Ramos (cell line): ENCODE measurements around the gene PRKAR1B.

ENCODE experiments used
- in situ Hi-C: fragments of 300-500 bp; cut with MboI; formaldehyde crosslinking; loops from one replicate; pipeline ENCODE4 v1.14.3; 2022; ENCODE audit warnings: low sequenced_read_pairs; ENCODE audit not compliant: unreplicated experiment

Gene PRKAR1B

DNA sequence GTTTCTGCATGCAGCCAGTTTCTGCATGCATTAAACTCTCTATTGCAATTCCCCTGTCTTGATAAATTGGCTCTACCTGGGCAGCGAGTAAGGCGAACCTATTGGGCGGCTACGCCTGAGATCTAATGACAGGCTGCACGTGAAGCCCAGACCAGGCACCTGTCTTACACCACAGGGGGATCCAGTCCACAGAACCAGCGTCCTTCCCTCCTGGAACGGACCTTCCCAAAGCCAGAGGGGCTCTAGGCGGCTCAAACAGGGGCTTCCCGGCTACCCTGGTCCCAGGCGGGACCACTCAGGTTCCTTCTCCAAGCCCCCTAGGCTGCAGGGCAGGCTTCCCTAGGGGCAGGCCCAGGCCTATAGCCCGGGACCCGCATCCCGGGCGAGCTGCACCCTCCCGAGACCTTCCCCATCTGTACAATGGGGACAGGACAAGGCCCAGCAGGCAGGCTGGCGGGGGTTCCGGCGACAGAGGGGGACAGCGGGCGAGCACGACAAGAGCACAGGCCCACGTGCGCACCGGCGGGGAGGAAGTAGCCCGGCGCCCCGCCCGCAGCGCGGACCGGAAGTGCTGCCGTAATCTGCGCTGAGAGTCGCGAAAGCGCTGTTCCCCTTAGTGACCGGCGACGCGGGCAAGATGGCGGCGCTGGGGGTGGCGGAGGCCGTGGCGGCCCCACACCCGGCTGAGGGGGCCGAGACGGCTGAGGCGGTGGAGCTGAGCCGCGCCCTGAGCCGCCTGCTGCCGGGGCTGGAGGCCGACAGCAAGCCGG, 812 bp downstream of the PRKAR1B start, which contains the start of gene DNAAF5:
Gene DNAAF5, plus strand, starts transcription at position 616 of the 770 bp plus-strand sequence. Its CDS starts 22 bp downstream, at position 638.
- in situ Hi-C loops: no loop called here

DNA sequence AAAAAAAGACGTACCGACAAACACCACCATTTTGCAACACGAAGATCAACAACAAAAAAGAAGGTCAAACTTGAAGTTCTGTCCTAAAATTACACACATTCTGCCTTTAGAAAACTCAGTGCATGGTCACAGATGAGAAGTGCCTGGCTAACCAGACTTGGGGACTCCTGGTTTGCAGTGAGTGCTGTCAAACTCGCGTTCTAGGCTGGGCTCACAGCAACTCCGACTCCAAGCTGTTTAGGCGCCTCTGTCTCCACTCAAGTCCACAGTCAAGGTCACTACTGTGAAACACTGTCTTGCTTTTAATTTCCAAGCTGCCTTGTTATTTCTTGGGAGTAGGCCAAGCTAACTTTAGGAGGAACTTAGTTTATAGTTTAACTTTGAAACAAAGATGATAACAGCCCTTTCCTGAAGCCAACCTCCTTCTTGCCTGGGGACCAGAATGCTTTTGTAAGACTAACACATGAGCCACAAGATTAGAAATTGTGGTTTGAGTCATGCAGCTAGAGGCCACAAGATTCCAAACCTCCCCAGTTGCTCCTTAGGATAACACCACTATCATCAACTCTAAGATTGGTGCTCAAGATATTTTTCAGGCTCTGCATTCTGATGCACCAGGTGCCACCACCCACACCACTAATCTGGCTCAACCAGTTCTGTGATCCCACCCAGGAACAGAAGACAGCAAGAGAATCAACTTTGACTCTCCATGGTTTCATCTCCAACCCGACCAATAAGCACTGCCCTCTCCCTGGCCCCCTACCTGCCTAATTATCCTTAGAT, 1.7 kb downstream of the PRKAR1B start:
- in situ Hi-C loops: no loop called here

- in situ Hi-C loops: no loop called here
Measured at GRCh38 chr7:724298-724697, 2.8 kb downstream of the PRKAR1B start.

- in situ Hi-C loops: no loop called here
Measured at GRCh38 chr7:723541-723940, 3.5 kb downstream of the PRKAR1B start.

DNA sequence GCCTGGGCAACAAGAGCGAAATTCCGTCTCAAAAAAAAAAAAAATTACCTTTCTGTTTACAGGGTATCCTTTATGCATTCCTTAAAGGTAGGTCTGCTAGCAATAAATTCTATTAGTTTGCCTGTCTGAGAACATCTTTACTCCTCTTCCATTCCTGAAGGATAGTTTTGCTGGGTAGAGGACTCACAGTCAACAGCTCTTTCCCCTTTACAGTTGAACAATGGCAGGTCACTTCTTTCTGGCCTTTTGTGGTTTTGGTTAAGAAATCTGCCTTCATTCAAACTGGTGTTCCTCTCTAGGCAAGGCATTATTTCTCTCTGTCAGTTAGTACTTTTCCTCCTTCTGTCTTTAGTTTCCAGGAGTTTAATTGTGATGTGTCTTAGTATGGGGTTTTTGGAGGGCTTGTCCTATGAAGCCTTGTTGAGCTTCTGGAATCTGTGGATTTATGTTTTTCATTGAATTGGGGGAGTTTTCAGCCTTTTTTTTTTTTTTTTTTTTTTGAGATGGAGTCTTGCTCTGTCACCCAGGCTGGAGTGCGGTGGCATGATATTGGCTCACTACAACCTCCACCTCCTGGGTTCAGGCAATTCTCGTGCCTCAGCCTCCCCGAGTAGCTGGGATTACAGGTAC, 5.3 kb downstream of the PRKAR1B start:
- in situ Hi-C loops: no loop called here

- in situ Hi-C loops: no loop called here
Measured at GRCh38 chr7:716636-717035, 10.4 kb downstream of the PRKAR1B start.

GRCh38 chr7:716222-716621, 10.9 kb downstream of the PRKAR1B start:
- in situ Hi-C loops: no loop called here

DNA sequence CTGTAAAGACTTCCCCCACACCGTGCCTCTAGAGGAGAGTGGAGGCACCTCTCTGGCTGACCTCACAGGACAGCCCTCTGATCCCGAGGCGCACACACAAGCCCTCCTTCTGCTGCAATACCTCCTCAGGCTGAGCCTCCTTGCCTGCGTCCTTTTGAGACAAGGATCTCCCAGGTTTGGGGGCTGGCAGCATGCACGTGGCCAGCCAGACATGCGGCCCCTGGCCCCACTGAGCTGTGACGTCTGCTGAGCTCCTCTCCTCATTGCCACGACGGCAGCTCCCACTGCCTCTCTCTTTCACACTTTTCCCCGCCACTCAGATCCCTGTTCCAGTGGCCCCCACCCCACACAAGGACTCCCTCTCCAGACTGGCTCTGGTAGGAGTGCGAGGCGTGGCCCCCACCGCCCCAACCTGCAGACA, 12.8 kb downstream of the PRKAR1B start:
- in situ Hi-C loops: no loop called here

DNA sequence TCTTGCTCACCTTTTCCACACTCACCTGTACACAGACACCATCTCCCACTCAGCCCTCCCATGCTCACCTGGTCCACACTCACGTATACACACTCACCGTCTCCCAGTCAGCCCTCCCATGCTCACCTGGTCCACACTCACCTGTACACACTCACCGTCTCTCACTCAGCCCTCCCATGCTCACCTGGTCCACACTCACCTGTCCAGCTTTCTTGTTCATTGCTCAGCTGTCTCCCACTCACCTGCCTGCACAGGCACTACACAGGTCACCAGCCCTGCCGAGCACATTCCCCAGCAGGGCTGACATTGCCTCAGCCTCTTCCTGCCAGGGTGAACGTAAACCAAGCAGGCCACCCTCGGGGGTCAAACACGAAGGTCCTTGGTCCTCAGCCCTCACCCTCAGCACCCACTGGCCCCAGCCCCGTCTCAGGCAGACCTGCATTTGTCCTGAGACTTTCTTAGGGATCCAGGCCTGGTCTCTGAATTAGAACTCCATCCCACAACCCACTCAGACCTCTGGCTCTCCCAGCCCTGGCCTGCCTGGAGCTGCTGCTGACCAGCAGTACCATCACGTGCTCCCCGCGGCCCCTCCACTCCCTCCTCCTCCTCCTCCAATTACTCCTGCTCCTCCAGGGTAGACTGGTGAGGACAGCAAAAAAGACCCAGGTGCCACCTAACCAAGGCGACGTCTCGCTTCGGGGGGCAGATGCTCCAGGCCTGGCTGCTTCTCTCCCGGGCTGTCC, 13.4 kb downstream of the PRKAR1B start:
- in situ Hi-C loops: no loop called here

GRCh38 chr7:713139-713457, 14.0 kb downstream of the PRKAR1B start:
- in situ Hi-C loops: no loop called here

- in situ Hi-C loops: no loop called here
Measured at GRCh38 chr7:712381-713138, 14.5 kb downstream of the PRKAR1B start.

DNA sequence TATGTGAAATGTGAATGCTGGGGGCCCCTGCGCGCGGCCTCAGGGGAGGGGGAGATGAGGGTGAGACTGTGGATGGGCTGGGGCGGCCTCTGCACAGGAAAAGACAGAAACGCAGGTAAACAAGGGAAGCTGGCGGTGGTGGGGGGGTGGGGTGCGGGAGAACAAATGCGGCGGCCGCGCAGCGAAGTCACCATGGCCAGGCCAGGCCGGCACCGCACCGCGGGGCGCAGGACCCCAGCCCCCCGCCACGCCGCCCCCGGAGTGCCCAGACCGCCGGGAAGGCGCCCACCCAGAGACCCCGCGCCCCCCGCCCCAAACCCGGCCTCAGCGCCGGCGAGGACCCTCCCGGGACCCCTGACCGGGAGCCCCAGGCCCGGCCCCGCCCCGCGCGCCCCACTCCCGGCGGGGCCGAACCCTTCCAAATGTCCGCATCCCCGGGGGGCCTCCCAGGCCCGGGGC, 15.1 kb downstream of the PRKAR1B start:
- in situ Hi-C loops: no loop called here

GRCh38 chr7:711093-711921, 15.8 kb downstream of the PRKAR1B start:
- in situ Hi-C loops: no loop called here

DNA sequence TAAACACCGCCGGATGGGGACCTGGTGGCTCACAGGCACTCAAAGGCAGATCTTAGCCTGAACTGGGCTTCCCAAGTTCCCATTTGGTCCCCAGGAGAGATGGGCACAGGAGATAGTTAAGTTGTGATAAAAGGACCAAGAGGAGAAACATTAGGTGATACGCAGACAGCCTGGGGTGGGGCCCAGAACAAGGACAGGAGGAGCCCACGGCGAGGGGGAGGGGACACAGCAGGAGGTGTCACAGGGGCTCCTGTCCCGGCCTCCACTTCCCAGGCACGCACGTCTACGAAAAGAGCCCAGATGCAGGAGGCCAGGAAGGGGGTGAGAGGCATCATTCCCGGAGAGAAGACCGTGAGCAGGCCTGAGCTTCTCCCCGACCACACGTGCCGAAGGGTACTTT, 16.9 kb downstream of the PRKAR1B start:
- in situ Hi-C loops: no loop called here

GRCh38 chr7:707296-708000, 19.6 kb downstream of the PRKAR1B start:
- in situ Hi-C loops: no loop called here

DNA sequence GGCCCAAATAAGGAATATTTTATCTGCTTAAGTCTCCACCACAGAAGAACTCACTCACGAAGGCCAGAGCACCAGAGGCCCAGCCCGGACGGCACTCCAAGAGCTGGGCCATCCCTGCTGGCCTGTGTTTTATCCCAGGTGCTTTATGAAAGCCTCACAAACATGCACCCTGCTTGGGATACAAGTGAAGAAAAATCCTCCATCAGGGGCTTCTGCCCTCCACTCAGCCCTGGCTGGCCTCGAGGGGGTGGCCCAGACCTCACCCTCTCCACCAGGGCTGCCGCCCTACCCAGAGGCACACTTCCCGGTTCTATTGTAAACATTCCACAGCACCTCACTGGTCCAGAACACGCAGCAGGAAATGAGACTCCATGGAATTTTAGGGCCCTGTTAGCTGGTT, 20.4 kb downstream of the PRKAR1B start:
- in situ Hi-C loops: no loop called here

- in situ Hi-C loops: no loop called here
Measured at GRCh38 chr7:703049-703448, 24.0 kb downstream of the PRKAR1B start.

DNA sequence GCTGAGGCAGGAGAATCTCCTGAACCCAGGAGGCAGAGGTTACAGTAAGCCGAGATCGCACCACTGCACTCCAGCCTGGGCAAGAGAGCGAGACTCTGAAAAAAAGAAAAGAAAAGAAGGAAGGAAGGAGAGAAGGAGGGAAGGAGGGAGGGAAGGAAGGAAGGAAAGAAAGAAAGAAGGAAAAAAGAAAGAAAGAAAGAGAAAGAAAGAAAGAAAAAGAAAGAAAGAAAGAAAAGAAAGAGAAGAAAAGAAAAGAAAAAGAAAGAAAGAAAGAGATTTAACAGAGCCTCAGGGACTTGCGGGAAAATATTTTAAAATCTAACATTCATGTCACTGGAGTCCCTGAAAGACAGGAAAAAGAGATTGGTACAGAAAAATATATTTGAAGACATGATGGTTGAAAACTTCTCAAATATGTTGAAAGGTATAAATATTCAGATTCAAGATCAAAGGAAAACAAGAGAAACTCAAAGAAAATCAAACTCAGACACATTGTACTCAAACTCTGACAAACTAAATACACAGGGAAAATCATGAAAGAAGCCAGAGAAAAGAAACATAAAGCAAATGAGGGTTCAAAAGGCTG, 25.9 kb downstream of the PRKAR1B start:
- in situ Hi-C loops: no loop called here
